ENCODE data around the gene CRY1. TPM values are rescaled to one million over a fixed set of nuclear protein-coding genes. Genes with fewer than 3 reads are reported as not detected.

The CRY1 gene
- total and polyA plus RNA-seq, 8 donors: 3.6 to 95.1 (median 24.0) TPM

DNA sequence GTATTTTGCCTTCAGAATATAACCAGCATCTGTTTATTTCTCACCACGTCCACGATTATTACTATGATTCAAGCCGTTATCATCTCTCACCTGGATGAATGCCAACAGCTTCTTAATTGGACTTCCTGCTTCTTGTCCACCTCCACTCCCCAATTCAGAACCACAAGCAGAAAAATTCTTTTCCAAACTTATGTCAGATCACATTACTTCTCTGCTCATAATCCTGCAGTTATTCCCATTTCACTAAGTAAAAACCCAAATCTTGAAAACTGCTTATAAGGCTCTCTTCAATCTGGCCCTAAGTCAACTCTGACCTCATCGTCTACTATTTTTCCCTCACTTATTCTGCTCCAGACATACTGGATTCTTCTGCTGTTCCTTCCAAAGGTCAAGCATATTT is 2.0 kb downstream of the CRY1 start:
- H3K4me1 ChIP-seq: peaks cover 0 to 40% (median 28%) of the 10 kb centered on the region in 4 donors
- H3K9me3 ChIP-seq: no peaks in the 10 kb centered on the region
- peaks cover 0 to 3% (median 0%) of the 10 kb centered on the region in 4 donors for H3K36me3 ChIP-seq
- H3K27ac ChIP-seq: peak overlapping the region in 4 of 5 donors; percentile 98 to 99 (median 99)
- TF ChIP-seq, protein P1, sequence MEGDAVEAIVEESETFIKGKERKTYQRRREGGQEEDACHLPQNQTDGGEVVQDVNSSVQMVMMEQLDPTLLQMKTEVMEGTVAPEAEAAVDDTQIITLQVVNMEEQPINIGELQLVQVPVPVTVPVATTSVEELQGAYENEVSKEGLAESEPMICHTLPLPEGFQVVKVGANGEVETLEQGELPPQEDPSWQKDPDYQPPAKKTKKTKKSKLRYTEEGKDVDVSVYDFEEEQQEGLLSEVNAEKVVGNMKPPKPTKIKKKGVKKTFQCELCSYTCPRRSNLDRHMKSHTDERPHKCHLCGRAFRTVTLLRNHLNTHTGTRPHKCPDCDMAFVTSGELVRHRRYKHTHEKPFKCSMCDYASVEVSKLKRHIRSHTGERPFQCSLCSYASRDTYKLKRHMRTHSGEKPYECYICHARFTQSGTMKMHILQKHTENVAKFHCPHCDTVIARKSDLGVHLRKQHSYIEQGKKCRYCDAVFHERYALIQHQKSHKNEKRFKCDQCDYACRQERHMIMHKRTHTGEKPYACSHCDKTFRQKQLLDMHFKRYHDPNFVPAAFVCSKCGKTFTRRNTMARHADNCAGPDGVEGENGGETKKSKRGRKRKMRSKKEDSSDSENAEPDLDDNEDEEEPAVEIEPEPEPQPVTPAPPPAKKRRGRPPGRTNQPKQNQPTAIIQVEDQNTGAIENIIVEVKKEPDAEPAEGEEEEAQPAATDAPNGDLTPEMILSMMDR (IDR thresholded peaks at IDR 0.05): no peak
- TF ChIP-seq EP300 (IDR thresholded peaks at IDR 0.05): no peak
- TF ChIP-seq POLR2AphosphoS5 (IDR thresholded peaks at IDR 0.05): no peak
- TF ChIP-seq POLR2A (IDR thresholded peaks at IDR 0.05): no peak
- H3K27me3 ChIP-seq: no peaks in the 10 kb centered on the region
- WGBS, 5 donors: 9 to 33% (median 15%) methylated on average over 4 of the region's 4 CpGs
- peak in 1 of 2 donors; percentile 84 for DNase-seq
- H3K4me3 ChIP-seq: peak overlapping the region in 3 of 4 donors; percentile 80 to 93 (median 86)
- intact Hi-C loops (cut with DNase I; ENCODE audit: low total_unique reads): no loop called here

DNA sequence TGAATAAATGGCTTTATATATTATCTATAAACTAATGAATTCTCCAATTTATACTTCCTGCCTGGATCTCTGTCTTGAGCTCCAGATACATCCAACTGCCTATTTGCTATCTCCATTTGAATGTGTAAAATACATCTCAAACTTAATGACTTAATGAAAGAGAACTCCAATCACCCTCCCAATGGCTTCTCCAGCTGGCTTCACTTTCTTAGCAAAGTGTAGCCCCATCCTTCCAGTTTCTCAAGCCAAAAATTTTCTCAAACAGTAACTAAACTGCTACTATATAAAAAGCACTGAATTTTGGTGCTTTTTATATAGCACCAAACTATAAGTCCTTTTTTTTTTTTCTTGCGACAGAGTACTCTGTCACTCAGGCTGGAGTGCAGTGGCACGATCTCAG is 2.6 kb downstream of the CRY1 start:
- Histone ChIP-seq H3K36me3 (peaks cover 0 to 3% (median 0%) of the 10 kb centered on the region in 4 donors), H3K27ac (peak overlapping the region in 3 of 5 donors; percentile 98 to 99 (median 99)), H3K4me3 (peak overlapping the region in 1 of 4 donors; percentile 86), H3K27me3 (no peaks in the 10 kb centered on the region), H3K9me3 (no peaks in the 10 kb centered on the region), H3K4me1 (peaks cover 0 to 40% (median 28%) of the 10 kb centered on the region in 4 donors)
- intact Hi-C loops (cut with DNase I; ENCODE audit: low total_unique reads): no loop called here
- DNase-seq: no peak
- WGBS, 5 donors: 90 to 98% (median 97%) methylated on average over 2 of the region's 2 CpGs
- TF ChIP-seq POLR2A (IDR thresholded peaks at IDR 0.05) (no peak), POLR2AphosphoS5 (IDR thresholded peaks at IDR 0.05) (no peak), EP300 (IDR thresholded peaks at IDR 0.05) (no peak)
- TF ChIP-seq, protein P1 (IDR thresholded peaks at IDR 0.05): no peak

DNA sequence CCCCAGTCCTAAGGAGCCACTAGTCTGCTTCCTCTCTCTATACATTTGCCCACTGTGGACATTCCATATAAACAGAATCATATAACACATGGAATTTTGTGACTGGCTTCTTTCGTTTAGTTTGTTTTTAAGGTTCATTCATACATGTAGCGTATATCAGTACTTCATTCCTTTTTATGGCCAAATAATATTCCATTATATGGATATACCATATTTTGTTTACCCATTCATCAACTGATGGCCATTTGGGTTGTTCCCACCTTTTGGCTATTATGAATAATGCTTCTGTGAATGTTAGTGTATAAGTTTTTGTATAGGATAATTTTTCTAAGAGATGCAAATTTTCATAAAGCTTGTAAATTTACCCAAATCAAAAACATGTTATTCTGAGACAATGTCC is 4.4 kb downstream of the CRY1 start:
- Histone ChIP-seq H3K4me3 (no peak overlapping the region), H3K9me3 (no peaks in the 10 kb centered on the region), H3K36me3 (peaks cover 0 to 3% (median 0%) of the 10 kb centered on the region in 4 donors), H3K4me1 (peaks cover 0 to 31% (median 22%) of the 10 kb centered on the region in 4 donors), H3K27ac (no peak overlapping the region), H3K27me3 (no peaks in the 10 kb centered on the region)
- TF ChIP-seq, protein P1 (IDR thresholded peaks at IDR 0.05): no peak
- TF ChIP-seq EP300 (IDR thresholded peaks at IDR 0.05) (no peak), POLR2AphosphoS5 (IDR thresholded peaks at IDR 0.05) (no peak), POLR2A (IDR thresholded peaks at IDR 0.05) (no peak)
- no peak for DNase-seq
- intact Hi-C loops (cut with DNase I; ENCODE audit: low total_unique reads): no loop called here
- WGBS, 5 donors: 95 to 99% (median 98%) methylated on average over 2 of the region's 2 CpGs

DNA sequence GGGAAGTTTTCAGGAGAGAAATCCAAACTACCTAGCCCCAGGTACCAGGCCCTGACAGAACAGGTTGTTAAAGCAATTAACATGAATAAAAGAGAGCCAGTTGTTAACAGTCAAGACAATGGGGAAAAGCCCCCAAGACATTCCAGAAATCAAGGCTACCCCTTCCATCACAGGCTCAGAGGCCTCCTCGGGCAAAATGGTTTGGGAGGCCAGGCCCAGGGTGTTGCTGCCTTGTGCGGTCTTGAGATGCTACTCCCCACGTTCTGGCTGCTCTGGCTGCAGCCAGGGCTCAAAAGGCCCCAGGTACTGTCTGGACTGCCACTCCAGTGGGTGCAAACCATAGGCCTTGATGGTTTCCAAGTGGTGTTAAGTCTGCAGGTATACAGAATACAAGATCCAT is 7.0 kb downstream of the CRY1 start:
- peaks cover 0 to 3% (median 0%) of the 10 kb centered on the region in 4 donors for H3K36me3 ChIP-seq
- TF ChIP-seq, protein P1 (IDR thresholded peaks at IDR 0.05): no peak
- TF ChIP-seq EP300 (IDR thresholded peaks at IDR 0.05): no peak
- no peak for TF ChIP-seq POLR2AphosphoS5 (IDR thresholded peaks at IDR 0.05)
- TF ChIP-seq POLR2A (IDR thresholded peaks at IDR 0.05): no peak
- no peaks in the 10 kb centered on the region for H3K27me3 ChIP-seq
- H3K4me3 ChIP-seq: no peak overlapping the region
- no peaks in the 10 kb centered on the region for H3K9me3 ChIP-seq
- H3K4me1 ChIP-seq: peaks cover 0 to 14% (median 10%) of the 10 kb centered on the region in 4 donors
- no peak for DNase-seq
- 91 to 98% (median 96%) methylated on average over 3 of the region's 3 CpGs for WGBS, 5 donors
- H3K27ac ChIP-seq: no peak overlapping the region
- intact Hi-C loops (cut with DNase I; ENCODE audit: low total_unique reads): no loop called here

Data from stomach (tissue), 9 donors.